HFFc6 (cell line): Measurements from ENCODE around the gene EMCN. TPM values are rescaled to one million over a fixed set of nuclear protein-coding genes. Genes with fewer than 3 reads are reported as not detected.

Experiments
- DNase-seq: peaks from one replicate; pipeline ENCODE4 v3.0.0-alpha.2; 2018
- H3K27ac Mint-ChIP-seq: 2 replicates; pipeline ENCODE4 v1.8.0; 2020; ENCODE audit warnings: mild to moderate bottlenecking, mixed read lengths
- H3K27me3 Mint-ChIP-seq: 2 replicates; pipeline ENCODE4 v1.8.0; 2021; ENCODE audit warnings: mild to moderate bottlenecking, moderate library complexity, mixed read lengths; ENCODE audit not compliant: insufficient read depth
- H3K36me3 Mint-ChIP-seq: 2 replicates; pipeline ENCODE4 v1.8.0; 2021; ENCODE audit warnings: low read depth, mixed read lengths
- H3K4me1 Mint-ChIP-seq: 2 replicates; pipeline ENCODE4 v1.8.0; 2020; ENCODE audit warnings: low read depth, mixed read lengths
- H3K4me3 Mint-ChIP-seq: 2 replicates; pipeline ENCODE4 v1.8.0; 2020; ENCODE audit warnings: mild to moderate bottlenecking, moderate library complexity, mixed read lengths
- H3K9me3 Mint-ChIP-seq: 2 replicates; pipeline ENCODE4 v1.8.0; 2020; ENCODE audit warnings: mild to moderate bottlenecking, mixed read lengths
- CTCF ChIP-seq: fragments of 200-600 bp; sonication (generic); IDR thresholded peaks from 2 replicates; pipeline ENCODE4 v1.5.0; 2021; ENCODE audit warnings: antibody characterized with exemption, mild to moderate bottlenecking
- total RNA-seq, 6 experiments: library from RNA; stranded (reverse); fragmentation: NEBNext Ultra II Directional; extraction: Animal tissue kit (Norgen Biotek cat#: 25700); gene quantifications; 2 replicates in 1 of 6; 3 replicates in 5 of 6; pipeline ENCODE4 v1.2.3, GENCODE V29; 2021

EMCN gene
- total RNA-seq, 6 experiments from 2014 or later: 0.07 to 0.66 (median 0.47) TPM

GRCh38 chr4:100494166-100494565 is 23.7 kb downstream of the EMCN start:
- H3K9me3 Mint-ChIP-seq: peaks cover 7% of the 10 kb centered on the region
- no peak for TF ChIP-seq CTCF
- peaks cover 9% of the 10 kb centered on the region for H3K36me3 Mint-ChIP-seq
- H3K4me1 Mint-ChIP-seq: peaks cover 36% of the 10 kb centered on the region
- DNase-seq: peak; percentile 43
- peak overlapping the region; percentile 40 for H3K4me3 Mint-ChIP-seq
- peak overlapping the region; percentile 48 for H3K27ac Mint-ChIP-seq
- H3K27me3 Mint-ChIP-seq: no peaks in the 10 kb centered on the region

- H3K27ac Mint-ChIP-seq: peak overlapping the region; percentile 48
- no peak for TF ChIP-seq CTCF
- peak; percentile 41 for DNase-seq
- H3K36me3 Mint-ChIP-seq: peaks cover 9% of the 10 kb centered on the region
- peaks cover 36% of the 10 kb centered on the region for H3K4me1 Mint-ChIP-seq
- H3K4me3 Mint-ChIP-seq: peak overlapping the region; percentile 40; the same call in 1 of the 2 replicates
- peaks cover 7% of the 10 kb centered on the region for H3K9me3 Mint-ChIP-seq
- H3K27me3 Mint-ChIP-seq: no peaks in the 10 kb centered on the region
Observed at GRCh38 chr4:100493756-100494155, 24.1 kb downstream of the EMCN start.

GRCh38 chr4:100492129-100492528 is 25.7 kb downstream of the EMCN start:
- H3K9me3 Mint-ChIP-seq: peaks cover 7% of the 10 kb centered on the region
- no peaks in the 10 kb centered on the region for H3K27me3 Mint-ChIP-seq
- H3K27ac Mint-ChIP-seq: no peak overlapping the region
- H3K36me3 Mint-ChIP-seq: peaks cover 9% of the 10 kb centered on the region
- no peak for TF ChIP-seq CTCF
- DNase-seq: no peak
- no peak overlapping the region for H3K4me3 Mint-ChIP-seq
- H3K4me1 Mint-ChIP-seq: peaks cover 27% of the 10 kb centered on the region

GRCh38 chr4:100489305-100489704 is 28.5 kb downstream of the EMCN start:
- DNase-seq: peak; percentile 4
- Mint-ChIP-seq H3K4me3 (no peak overlapping the region), H3K9me3 (peaks cover 7% of the 10 kb centered on the region), H3K27ac (no peak overlapping the region), H3K27me3 (no peaks in the 10 kb centered on the region; the same call in 1 of the 2 replicates), H3K36me3 (peaks cover 9% of the 10 kb centered on the region), H3K4me1 (peaks cover 12% of the 10 kb centered on the region)
- no peak for TF ChIP-seq CTCF

GRCh38 chr4:100486496-100486895 is 31.3 kb downstream of the EMCN start:
- TF ChIP-seq CTCF: no peak
- H3K9me3 Mint-ChIP-seq: no peaks in the 10 kb centered on the region
- no peaks in the 10 kb centered on the region for H3K36me3 Mint-ChIP-seq
- no peak overlapping the region for H3K4me3 Mint-ChIP-seq
- H3K27ac Mint-ChIP-seq: no peak overlapping the region
- no peak for DNase-seq
- peaks cover 1% of the 10 kb centered on the region for H3K27me3 Mint-ChIP-seq
- H3K4me1 Mint-ChIP-seq: no peaks in the 10 kb centered on the region

GRCh38 chr4:100483796-100484195 is 34.0 kb downstream of the EMCN start:
- H3K4me1 Mint-ChIP-seq: no peaks in the 10 kb centered on the region
- H3K36me3 Mint-ChIP-seq: no peaks in the 10 kb centered on the region
- no peak overlapping the region for H3K4me3 Mint-ChIP-seq
- H3K27ac Mint-ChIP-seq: no peak overlapping the region
- H3K9me3 Mint-ChIP-seq: no peaks in the 10 kb centered on the region
- DNase-seq: no peak
- no peak for TF ChIP-seq CTCF
- H3K27me3 Mint-ChIP-seq: peaks cover 1% of the 10 kb centered on the region
